ENCODE measurements around the gene KMT5B. TPM values are rescaled to one million over a fixed set of nuclear protein-coding genes. Genes with fewer than 3 reads are reported as not detected.

KMT5B gene
- total RNA-seq, 1 experiment from 2014 or later = 43.8 TPM

- ChIA-PET POLR2A (no interaction called here), CTCF (interaction anchor here (1.2 to 4.6 kb wide), 2 partner anchors 37 to 54 kb away, joined by 3 to 111 read pairs; no protein-coding TSS in a partner anchor)
- H3K4me3 Mint-ChIP-seq = no peak overlapping the region
- no peaks in the 10 kb centered on the region for H3K9me3 Mint-ChIP-seq
- peaks cover 9% of the 10 kb centered on the region for H3K27me3 Mint-ChIP-seq (ENCODE audit: low read depth)
- H3K27ac Mint-ChIP-seq = peak overlapping the region; percentile 39; the same call in 1 of the 2 replicates
- peaks cover 12% of the 10 kb centered on the region for H3K4me1 Mint-ChIP-seq
- no peak for ATAC-seq
- DNase-seq (ENCODE audit: low spot score) = no peak
- TF ChIP-seq MLX (CRISPR knock-in tag; IDR thresholded peaks at IDR 0.05) (no peak), CDX4 (CRISPR knock-in tag; IDR thresholded peaks at IDR 0.05; ENCODE audit: borderline replicate concordance) (no peak), ZNF263 (CRISPR knock-in tag; IDR thresholded peaks at IDR 0.05; ENCODE audit: low read depth) (no peak), ZNF532 (CRISPR knock-in tag; IDR thresholded peaks at IDR 0.05; ENCODE audit: borderline replicate concordance) (no peak), E2F4 (CRISPR knock-in tag; IDR thresholded peaks at IDR 0.05; ENCODE audit: borderline replicate concordance, low read depth) (no peak), JAZF1 (CRISPR knock-in tag; IDR thresholded peaks at IDR 0.05) (no peak), ZNF232 (CRISPR knock-in tag; IDR thresholded peaks at IDR 0.05) (no peak), CREB1 (CRISPR knock-in tag; IDR thresholded peaks at IDR 0.05) (no peak), PRRX2 (CRISPR knock-in tag; IDR thresholded peaks at IDR 0.05) (no peak), NFYB (CRISPR knock-in tag; conservative IDR thresholded peaks at IDR 0.05; ENCODE audit: low read depth) (no peak), NFATC4 (CRISPR knock-in tag; IDR thresholded peaks at IDR 0.05) (no peak), FOXP1 (CRISPR knock-in tag; IDR thresholded peaks at IDR 0.05; ENCODE audit: borderline replicate concordance) (no peak), ZNF138 (CRISPR knock-in tag; conservative IDR thresholded peaks at IDR 0.05) (no peak)
- peaks cover 41% of the 10 kb centered on the region for H3K36me3 Mint-ChIP-seq
Observed at GRCh38 chr11:68260484-68260883, 47.4 kb upstream of the KMT5B start.

GRCh38 chr11:68259122-68259959, 46.2 kb upstream of the KMT5B start:
- ChIA-PET POLR2A (interaction anchor here (0.7 kb wide), 1 partner anchor 12 kb away, joined by 3 read pairs; the partner anchor contains the start of gene C11orf24), CTCF (interaction anchor here (0.9 to 4.6 kb wide), 5 partner anchors 11 to 69 kb away, joined by 3 to 111 read pairs (median 4); partner anchors contain the start of gene C11orf24)
- DNase-seq (ENCODE audit: low spot score) (no peak), ATAC-seq (no peak)
- Mint-ChIP-seq H3K27ac (peak overlapping the region; percentile 63; the same call in 1 of the 2 replicates), H3K4me3 (no peak overlapping the region), H3K36me3 (peaks cover 34% of the 10 kb centered on the region), H3K27me3 (ENCODE audit: low read depth) (peaks cover 9% of the 10 kb centered on the region), H3K4me1 (peaks cover 12% of the 10 kb centered on the region), H3K9me3 (no peaks in the 10 kb centered on the region)
- 0 out of 2 replicates have a peak, but pooled peaks have one; percentile 39 for TF ChIP-seq ATF3 (CRISPR knock-in tag; conservative IDR thresholded peaks at IDR 0.05)
- no peak for TF ChIP-seq GTF2I (CRISPR knock-in tag; conservative IDR thresholded peaks at IDR 0.05)
- TF ChIP-seq FOXP1 (CRISPR knock-in tag; IDR thresholded peaks at IDR 0.05; ENCODE audit: borderline replicate concordance) = 0 out of 2 replicates have a peak, but pooled peaks have one; percentile 42
